Stimulated activated naive CD4-positive, alpha-beta T cell (primary cell): ENCODE results near the gene XXYLT1.

Source experiments
- DNase-seq, 6 experiments: peaks; one replicate each; lab custom pipeline; 2025; lab: John Stamatoyannopoulos, UW

Gene XXYLT1

GRCh38 chr3:195184716-195185421 is 86.1 kb downstream of the XXYLT1 start:
- no peak for DNase-seq

GRCh38 chr3:195183071-195183776 is 87.7 kb downstream of the XXYLT1 start:
- no peak for DNase-seq

- no peak for DNase-seq
These were observed 88.5 kb downstream of the XXYLT1 start for GRCh38 chr3:195182470-195182795.

- DNase-seq, result no peak
These were observed 89.1 kb downstream of the XXYLT1 start for GRCh38 chr3:195181741-195182469.

- no peak for DNase-seq
These were observed 89.9 kb downstream of the XXYLT1 start for GRCh38 chr3:195181113-195181498.

GRCh38 chr3:195180490-195181112 is 90.4 kb downstream of the XXYLT1 start:
- no peak for DNase-seq

GRCh38 chr3:195179776-195180489 is 91.0 kb downstream of the XXYLT1 start:
- DNase-seq, result no peak

GRCh38 chr3:195178124-195178910 is 92.6 kb downstream of the XXYLT1 start:
- no peak for DNase-seq

GRCh38 chr3:195177422-195178123 is 93.4 kb downstream of the XXYLT1 start:
- DNase-seq, result no peak

- no peak for DNase-seq
These were observed 94.2 kb downstream of the XXYLT1 start for GRCh38 chr3:195176776-195177175.

GRCh38 chr3:195175476-195176337 is 95.3 kb downstream of the XXYLT1 start:
- DNase-seq, result no peak

- DNase-seq, result no peak
These were observed 95.9 kb downstream of the XXYLT1 start for GRCh38 chr3:195175076-195175475.

- no peak for DNase-seq
These were observed 97.3 kb downstream of the XXYLT1 start for GRCh38 chr3:195173657-195174056.

- DNase-seq, result no peak
These were observed 98.1 kb downstream of the XXYLT1 start for GRCh38 chr3:195172896-195173295.

GRCh38 chr3:195172039-195172684 is 98.8 kb downstream of the XXYLT1 start:
- no peak for DNase-seq

GRCh38 chr3:195171093-195171873 is 99.7 kb downstream of the XXYLT1 start:
- DNase-seq, result no peak

- no peak for DNase-seq
These were observed 100.5 kb downstream of the XXYLT1 start for GRCh38 chr3:195170496-195170895.

- DNase-seq, result no peak
These were observed 101.8 kb downstream of the XXYLT1 start for GRCh38 chr3:195169011-195169649.
